Esophagus squamous epithelium (tissue), 4 donors: ENCODE measurements around the gene CDC40.

Experiments
- POLR2A ChIP-seq, 4 donors: fragments of 450-650 bp; IDR thresholded peaks; one replicate each; pipeline ENCODE4 v1.6.1; 2017; ENCODE audit warnings: antibody characterized with exemption in 4 of 4, mild to moderate bottlenecking in 4 of 4, moderate library complexity in 3 of 4
- TF ChIP-seq, protein P1 (sequence below), 6 experiments: fragments of 450-650 bp in 4 of 6; fragments of 200-600 bp in 2 of 6; sonication (generic) in 2 of 6; IDR thresholded peaks; one replicate each; pipeline ENCODE4 v1.5.1; 2016 to 2019; ENCODE audit warnings: antibody characterized with exemption in 6 of 6, mild to moderate bottlenecking in 4 of 6, moderate library complexity in 4 of 6

DNA sequence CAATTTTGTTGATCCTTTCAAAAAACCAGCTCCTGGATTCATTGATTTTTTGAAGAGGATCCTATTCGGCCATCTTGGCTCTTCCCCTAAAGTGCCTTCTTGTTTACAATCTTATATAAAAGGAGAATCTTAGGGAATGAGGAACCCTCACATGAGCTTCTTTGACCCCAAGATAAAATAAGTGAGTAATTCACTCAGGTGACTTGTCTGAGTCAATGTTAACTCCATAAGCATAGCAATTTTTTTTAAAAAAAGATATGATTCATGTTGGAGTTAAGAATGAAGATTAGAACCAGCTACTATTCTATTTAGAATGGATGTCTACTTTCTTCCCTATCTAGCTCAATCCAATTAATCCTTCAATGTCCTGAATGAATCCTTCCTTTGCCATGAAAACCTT lies 21.7 kb upstream of the CDC40 start:
- TF ChIP-seq, protein P1, sequence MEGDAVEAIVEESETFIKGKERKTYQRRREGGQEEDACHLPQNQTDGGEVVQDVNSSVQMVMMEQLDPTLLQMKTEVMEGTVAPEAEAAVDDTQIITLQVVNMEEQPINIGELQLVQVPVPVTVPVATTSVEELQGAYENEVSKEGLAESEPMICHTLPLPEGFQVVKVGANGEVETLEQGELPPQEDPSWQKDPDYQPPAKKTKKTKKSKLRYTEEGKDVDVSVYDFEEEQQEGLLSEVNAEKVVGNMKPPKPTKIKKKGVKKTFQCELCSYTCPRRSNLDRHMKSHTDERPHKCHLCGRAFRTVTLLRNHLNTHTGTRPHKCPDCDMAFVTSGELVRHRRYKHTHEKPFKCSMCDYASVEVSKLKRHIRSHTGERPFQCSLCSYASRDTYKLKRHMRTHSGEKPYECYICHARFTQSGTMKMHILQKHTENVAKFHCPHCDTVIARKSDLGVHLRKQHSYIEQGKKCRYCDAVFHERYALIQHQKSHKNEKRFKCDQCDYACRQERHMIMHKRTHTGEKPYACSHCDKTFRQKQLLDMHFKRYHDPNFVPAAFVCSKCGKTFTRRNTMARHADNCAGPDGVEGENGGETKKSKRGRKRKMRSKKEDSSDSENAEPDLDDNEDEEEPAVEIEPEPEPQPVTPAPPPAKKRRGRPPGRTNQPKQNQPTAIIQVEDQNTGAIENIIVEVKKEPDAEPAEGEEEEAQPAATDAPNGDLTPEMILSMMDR (IDR thresholded peaks at IDR 0.05) = no peak
- no peak for TF ChIP-seq POLR2A (IDR thresholded peaks at IDR 0.05)
